ENCODE measurements around the gene AHNAK2.

GRCh38 chr14:105010891-105011291, 32.7 kb upstream of the AHNAK2 start:
- TF ChIP-seq CTCF (IDR thresholded peaks at IDR 0.05) (no peak), POLR2A (IDR thresholded peaks at IDR 0.05) (no peak)
